Measurements from ENCODE around the gene TXNDC17. TPM values are rescaled to one million over a fixed set of nuclear protein-coding genes. Genes with fewer than 3 reads are reported as not detected.

TXNDC17 gene
- total and polyA plus RNA-seq, 2 of the 4 experiments (the other 2 are of a cell fraction) = 45.0 to 494 TPM

GRCh38 chr17:6666557-6666956 is 25.7 kb downstream of the TXNDC17 start:
- H3K9me1 ChIP-seq (ENCODE audit: insufficient read depth, low read length) = no peaks in the 10 kb centered on the region
- DNase-seq = no peak
- TF ChIP-seq FOS (IDR thresholded peaks at IDR 0.05; ENCODE audit: low read depth, low read length) = no peak
- TF ChIP-seq POLR2A (IDR thresholded peaks at IDR 0.05; ENCODE audit: low read depth, low read length) = no peak
- no peak for TF ChIP-seq MAFK (IDR thresholded peaks at IDR 0.05; ENCODE audit: low read depth, low read length)
- TF ChIP-seq BHLHE40 (IDR thresholded peaks at IDR 0.05; ENCODE audit: low read depth, low read length) = no peak
- TF ChIP-seq RFX5 (IDR thresholded peaks at IDR 0.05; ENCODE audit: low read depth, low read length) = no peak
- no peak for TF ChIP-seq SMC3 (IDR thresholded peaks at IDR 0.05; ENCODE audit: low read depth, low read length)
- TF ChIP-seq CHD1 (IDR thresholded peaks at IDR 0.05; ENCODE audit: low read depth, low read length) = no peak
- no peak for TF ChIP-seq CTCF (conservative IDR thresholded peaks at IDR 0.05; ENCODE audit: low read depth, low read length)
- no peak for TF ChIP-seq ELK1 (IDR thresholded peaks at IDR 0.05; ENCODE audit: borderline replicate concordance, low read depth, low read length)
- TF ChIP-seq RAD21 (IDR thresholded peaks at IDR 0.05; ENCODE audit: low read length) = no peak
- TF ChIP-seq CEBPB (IDR thresholded peaks at IDR 0.05; ENCODE audit: low read depth, low read length) = no peak
- no peak for TF ChIP-seq RCOR1 (IDR thresholded peaks at IDR 0.05; ENCODE audit: insufficient replicate concordance, low read length)
- TF ChIP-seq USF2 (IDR thresholded peaks at IDR 0.05; ENCODE audit: low read depth, low read length) = no peak
- no peak for TF ChIP-seq MXI1 (IDR thresholded peaks at IDR 0.05; ENCODE audit: borderline replicate concordance, low read depth, low read length)
- no peak for TF ChIP-seq MAZ (IDR thresholded peaks at IDR 0.05; ENCODE audit: borderline replicate concordance, low read depth, low read length)
- TF ChIP-seq NFE2L2 (IDR thresholded peaks at IDR 0.05; ENCODE audit: low read depth, low read length) = no peak
- no peak overlapping the region for H3K18ac ChIP-seq (ENCODE audit: low read depth, low read length)
- H3K14ac ChIP-seq (replicated peaks; ENCODE audit: low read depth, low read length) = no peak overlapping the region
- H3K23ac ChIP-seq (ENCODE audit: low read depth, low read length) = no peak overlapping the region
- H3K4me1 ChIP-seq (ENCODE audit: control insufficient read depth, insufficient read depth, low read length) = no peaks in the 10 kb centered on the region
- no peaks in the 10 kb centered on the region for H4K20me1 ChIP-seq (ENCODE audit: insufficient read depth, low read length)
- H3K79me1 ChIP-seq (ENCODE audit: low read depth in 1 of 2, low read length in 2 of 2) = no peaks in the 10 kb centered on the region
- H3K27me3 ChIP-seq (ENCODE audit: control insufficient read depth, insufficient read depth, low read length) = peaks cover 26% of the 10 kb centered on the region
- H4K8ac ChIP-seq (ENCODE audit: low read depth in 2 of 2, low read length in 2 of 2) = no peak overlapping the region
- no peak overlapping the region for H4K91ac ChIP-seq (ENCODE audit: insufficient read depth, low read depth, low read length)
- no CpG with 5 or more reads among the region's 6 CpGs for WGBS, 2 experiments (ENCODE audit: extremely low coverage in 2 of 2, insufficient read length in 1 of 2)
- H3K4me2 ChIP-seq (ENCODE audit: low read depth, low read length) = no peak overlapping the region
- no peak overlapping the region for H2AK9ac ChIP-seq (replicated peaks; ENCODE audit: low read depth, low read length, poor library complexity)
- H2BK20ac ChIP-seq (ENCODE audit: low read depth, low read length) = no peak overlapping the region
- in situ Hi-C loops (cut with MboI; ENCODE audit: low sequenced_read_pairs) = loop anchor here (10.0 kb wide), 3 partner anchors 128 to 348 kb away; partner anchors contain the start of genes RNASEK and TEKT1
- intact Hi-C loops (cut with micrococcal nuclease) = loop anchor here (1.0 to 10.0 kb wide), 7 partner anchors 88 to 356 kb away; partner anchors contain the start of gene XAF1
- no TSS peak for BruUV-seq (replicated peaks)
- no peak overlapping the region for H3K4me3 ChIP-seq (ENCODE audit: insufficient read depth, low read depth, low read length)
- dilution Hi-C loops (cut with HindIII; ENCODE audit: low sequenced_read_pairs, unreplicated experiment) = no loop called here
- no peak overlapping the region for H2BK15ac ChIP-seq (ENCODE audit: low read depth, low read length)
- H2AK5ac ChIP-seq (ENCODE audit: low read depth, low read length) = no peak overlapping the region
- H3K27ac ChIP-seq (ENCODE audit: insufficient read depth, low read length) = no peak overlapping the region
- no peak overlapping the region for H2BK5ac ChIP-seq (ENCODE audit: low read depth, low read length, poor library complexity, severe bottlenecking)
- H3K4ac ChIP-seq (ENCODE audit: low read depth, low read length) = no peak overlapping the region
- CTCF ChIA-PET = interaction anchor here (0.5 to 1.4 kb wide), 8 partner anchors 57 to 1582 kb away, joined by 3 to 9 read pairs (median 3); partner anchors contain the start of gene PFAS
- H3K9me3 ChIP-seq (ENCODE audit: control insufficient read depth, insufficient read depth, low read length) = no peaks in the 10 kb centered on the region
- POLR2A ChIA-PET (ENCODE audit: unreplicated experiment) = no interaction called here
- H2AFZ ChIP-seq (replicated peaks; ENCODE audit: low read length, poor library complexity) = no peak overlapping the region
- ATAC-seq (ENCODE audit: low read depth) = no peak
- no peaks in the 10 kb centered on the region for H3K36me3 ChIP-seq (ENCODE audit: control insufficient read depth, insufficient read depth, low read length)
- no peak overlapping the region for H3K9ac ChIP-seq (ENCODE audit: low read depth, low read length)
- no peak overlapping the region for H2BK120ac ChIP-seq (ENCODE audit: low read depth, low read length)
- H3K56ac ChIP-seq (ENCODE audit: extremely low read depth, insufficient read depth, low read length) = no peak overlapping the region
- H4K5ac ChIP-seq (ENCODE audit: low read depth, low read length) = no peak overlapping the region

All from IMR-90 (cell line).